Liver (tissue), 3 donors: Measurements from ENCODE around the gene ITIH1.

Experiments
- JUND ChIP-seq, 2 donors: IDR thresholded peaks; 2 replicates each; pipeline ENCODE4 v1.6.1; 2016; ENCODE audit warnings: antibody characterized with exemption in 2 of 2
- RAD21 ChIP-seq, 2 donors: IDR thresholded peaks; 2 replicates each; pipeline ENCODE4 v1.6.1; 2016; ENCODE audit warnings: antibody characterized with exemption in 2 of 2, mild to moderate bottlenecking in 2 of 2
- RXRA ChIP-seq, 2 donors: IDR thresholded peaks; 2 replicates each; pipeline ENCODE4 v1.6.1; 2017 to 2018; ENCODE audit warnings: antibody characterized with exemption in 2 of 2, mild to moderate bottlenecking in 1 of 2
- TAF1 ChIP-seq: conservative IDR thresholded peaks from 2 replicates; pipeline ENCODE4 v1.6.1; 2016; ENCODE audit warnings: antibody characterized with exemption, mild to moderate bottlenecking
- YY1 ChIP-seq: IDR thresholded peaks from 2 replicates; pipeline ENCODE4 v1.6.1; 2016; ENCODE audit warnings: antibody characterized with exemption, mild to moderate bottlenecking
- TF ChIP-seq, protein P1 (sequence below): fragments of 150-350 bp; IDR thresholded peaks from 2 replicates; pipeline ENCODE4 v1.5.1; 2017; ENCODE audit warnings: improper control_type of control experiment, low read depth, low read length; ENCODE audit not compliant: missing input control
- donor health status: healthy.
- donor health status: healthy.

- TF ChIP-seq, protein P1, sequence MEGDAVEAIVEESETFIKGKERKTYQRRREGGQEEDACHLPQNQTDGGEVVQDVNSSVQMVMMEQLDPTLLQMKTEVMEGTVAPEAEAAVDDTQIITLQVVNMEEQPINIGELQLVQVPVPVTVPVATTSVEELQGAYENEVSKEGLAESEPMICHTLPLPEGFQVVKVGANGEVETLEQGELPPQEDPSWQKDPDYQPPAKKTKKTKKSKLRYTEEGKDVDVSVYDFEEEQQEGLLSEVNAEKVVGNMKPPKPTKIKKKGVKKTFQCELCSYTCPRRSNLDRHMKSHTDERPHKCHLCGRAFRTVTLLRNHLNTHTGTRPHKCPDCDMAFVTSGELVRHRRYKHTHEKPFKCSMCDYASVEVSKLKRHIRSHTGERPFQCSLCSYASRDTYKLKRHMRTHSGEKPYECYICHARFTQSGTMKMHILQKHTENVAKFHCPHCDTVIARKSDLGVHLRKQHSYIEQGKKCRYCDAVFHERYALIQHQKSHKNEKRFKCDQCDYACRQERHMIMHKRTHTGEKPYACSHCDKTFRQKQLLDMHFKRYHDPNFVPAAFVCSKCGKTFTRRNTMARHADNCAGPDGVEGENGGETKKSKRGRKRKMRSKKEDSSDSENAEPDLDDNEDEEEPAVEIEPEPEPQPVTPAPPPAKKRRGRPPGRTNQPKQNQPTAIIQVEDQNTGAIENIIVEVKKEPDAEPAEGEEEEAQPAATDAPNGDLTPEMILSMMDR, result no peak
- peak; percentile 16 to 23 for TF ChIP-seq RAD21 (IDR thresholded peaks at IDR 0.05)
- TF ChIP-seq YY1, result peak; percentile 51
- no peak for TF ChIP-seq JUND (IDR thresholded peaks at IDR 0.05)
- TF ChIP-seq RXRA (IDR thresholded peaks at IDR 0.05), result peak; percentile 36 to 80
- peak; percentile 46 for TF ChIP-seq TAF1
Observed at GRCh38 chr3:52777959-52778805, 783 bp downstream of the ITIH1 start.
